ENCODE data around the gene RPL10. TPM values are rescaled to one million over a fixed set of nuclear protein-coding genes. Genes with fewer than 3 reads are reported as not detected.
A peak's percentile ranks its signal among the peaks of the same experiment; 100 is the strongest.

The RPL10 gene
- total and polyA plus RNA-seq, 9 of the 15 experiments (the other 6 are each of a cell fraction or from before 2014, with no cell fraction given): 3,774 to 7,600 (median 5,014) TPM

DNA sequence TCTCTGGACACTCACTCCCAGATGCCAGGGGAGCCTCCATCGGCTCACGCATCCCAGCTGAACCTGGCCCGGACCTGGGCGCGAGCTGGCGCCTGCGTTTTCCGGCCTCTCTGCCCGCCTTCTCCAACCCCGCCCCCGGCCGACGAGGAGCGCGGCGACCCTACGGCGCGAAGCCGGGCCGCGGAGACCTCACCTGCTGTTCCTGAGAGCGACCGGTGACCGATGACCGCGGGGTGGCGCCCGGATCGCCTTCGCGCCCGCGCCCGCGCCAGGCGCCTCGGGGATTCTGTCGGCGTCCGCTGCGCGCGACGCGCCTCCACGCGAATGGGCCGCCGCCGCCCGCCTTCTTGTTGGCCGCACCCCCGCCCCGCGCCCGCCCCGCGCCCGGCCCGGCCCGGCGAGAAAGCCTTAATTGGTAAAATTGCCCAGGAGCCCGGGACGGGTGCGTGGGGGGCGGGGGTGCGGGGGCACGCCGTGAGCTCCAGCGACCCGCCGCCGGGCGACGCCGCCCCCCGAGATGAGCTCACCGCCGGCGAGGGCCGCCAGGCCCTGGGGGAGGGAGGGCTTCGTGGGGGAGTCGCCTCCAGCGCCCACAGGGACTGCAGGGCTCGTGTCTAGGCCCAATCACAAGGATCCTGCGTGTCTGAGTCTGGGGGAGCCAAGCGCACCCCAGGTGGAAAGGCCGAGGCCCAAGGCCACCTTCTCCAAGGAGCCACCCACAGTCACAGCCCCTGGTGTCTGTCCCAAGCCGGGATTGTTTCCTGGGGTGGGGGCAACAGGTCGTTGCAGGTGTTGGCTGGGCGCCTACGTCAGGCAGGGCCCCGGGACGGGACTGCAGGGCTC, 23.6 kb upstream of the RPL10 start, which contains the start of gene FLNA (continued):
- TF ChIP-seq, protein P1, sequence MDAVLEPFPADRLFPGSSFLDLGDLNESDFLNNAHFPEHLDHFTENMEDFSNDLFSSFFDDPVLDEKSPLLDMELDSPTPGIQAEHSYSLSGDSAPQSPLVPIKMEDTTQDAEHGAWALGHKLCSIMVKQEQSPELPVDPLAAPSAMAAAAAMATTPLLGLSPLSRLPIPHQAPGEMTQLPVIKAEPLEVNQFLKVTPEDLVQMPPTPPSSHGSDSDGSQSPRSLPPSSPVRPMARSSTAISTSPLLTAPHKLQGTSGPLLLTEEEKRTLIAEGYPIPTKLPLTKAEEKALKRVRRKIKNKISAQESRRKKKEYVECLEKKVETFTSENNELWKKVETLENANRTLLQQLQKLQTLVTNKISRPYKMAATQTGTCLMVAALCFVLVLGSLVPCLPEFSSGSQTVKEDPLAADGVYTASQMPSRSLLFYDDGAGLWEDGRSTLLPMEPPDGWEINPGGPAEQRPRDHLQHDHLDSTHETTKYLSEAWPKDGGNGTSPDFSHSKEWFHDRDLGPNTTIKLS (IDR thresholded peaks at IDR 0.05; ENCODE audit: borderline replicate concordance, low read depth): no peak
- TF ChIP-seq ZBTB7A (IDR thresholded peaks at IDR 0.05; ENCODE audit: borderline replicate concordance, control insufficient read depth, low read depth, low read length) (peak; percentile 26; the same call in 1 of the 2 replicates), PHF8 (IDR thresholded peaks at IDR 0.05; ENCODE audit: borderline replicate concordance, low read length) (peak; percentile 31; the same call in 1 of the 2 replicates), ZNF134 (CRISPR knock-in tag; conservative IDR thresholded peaks at IDR 0.05) (no peak)
- TF ChIP-seq, protein P2, sequence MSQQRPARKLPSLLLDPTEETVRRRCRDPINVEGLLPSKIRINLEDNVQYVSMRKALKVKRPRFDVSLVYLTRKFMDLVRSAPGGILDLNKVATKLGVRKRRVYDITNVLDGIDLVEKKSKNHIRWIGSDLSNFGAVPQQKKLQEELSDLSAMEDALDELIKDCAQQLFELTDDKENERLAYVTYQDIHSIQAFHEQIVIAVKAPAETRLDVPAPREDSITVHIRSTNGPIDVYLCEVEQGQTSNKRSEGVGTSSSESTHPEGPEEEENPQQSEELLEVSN (IDR thresholded peaks at IDR 0.05; ENCODE audit: borderline replicate concordance in 1 of 2, extremely low read depth in 1 of 2, insufficient read depth in 1 of 2, insufficient read length in 1 of 2, low read depth in 1 of 2, low read length in 1 of 2, poor library complexity in 1 of 2, severe bottlenecking in 1 of 2): peak; percentile 50 to 88
- TF ChIP-seq, protein P3, sequence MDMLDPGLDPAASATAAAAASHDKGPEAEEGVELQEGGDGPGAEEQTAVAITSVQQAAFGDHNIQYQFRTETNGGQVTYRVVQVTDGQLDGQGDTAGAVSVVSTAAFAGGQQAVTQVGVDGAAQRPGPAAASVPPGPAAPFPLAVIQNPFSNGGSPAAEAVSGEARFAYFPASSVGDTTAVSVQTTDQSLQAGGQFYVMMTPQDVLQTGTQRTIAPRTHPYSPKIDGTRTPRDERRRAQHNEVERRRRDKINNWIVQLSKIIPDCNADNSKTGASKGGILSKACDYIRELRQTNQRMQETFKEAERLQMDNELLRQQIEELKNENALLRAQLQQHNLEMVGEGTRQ (CRISPR knock-in tag; IDR thresholded peaks at IDR 0.05): no peak

Measured in K562 (cell line).